ENCODE results near the gene ENHO.

ENHO gene

DNA sequence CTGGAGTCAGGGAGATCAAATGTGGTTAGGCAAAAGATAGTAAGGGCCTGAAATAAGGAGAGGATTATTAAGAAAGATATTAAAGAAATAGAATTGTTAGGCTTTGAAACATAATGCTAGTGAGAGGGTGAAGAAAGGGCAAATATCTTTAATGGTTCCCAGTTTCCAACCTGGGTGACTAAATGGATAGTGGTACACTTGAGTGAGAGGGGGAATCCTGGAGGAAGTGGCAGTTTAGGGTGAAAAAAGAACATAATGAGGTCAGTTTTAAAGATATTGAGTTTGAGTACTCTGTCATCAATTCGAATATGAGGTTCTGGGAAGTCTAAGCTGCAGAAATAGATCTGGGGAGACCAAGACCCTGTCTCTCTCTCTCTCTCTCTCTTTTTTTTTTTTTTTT lies 45.2 kb downstream of the ENHO start:
- H3K27me3 ChIP-seq (ENCODE audit: control insufficient read depth in 1 of 2, insufficient read depth in 2 of 2, low read length in 2 of 2): peaks cover 0 to 6% of the 10 kb centered on the region in 2 donors
- no peaks in the 10 kb centered on the region for H3K4me1 ChIP-seq (ENCODE audit: control insufficient read depth, insufficient read depth, low read length)
- H3K27ac ChIP-seq (ENCODE audit: low read length): no peak overlapping the region
- no peak overlapping the region for H3K9ac ChIP-seq (ENCODE audit: low read length in 2 of 2)
- no peaks in the 10 kb centered on the region for H3K9me3 ChIP-seq (ENCODE audit: control insufficient read depth in 2 of 2, low read length in 2 of 2)
- H3K36me3 ChIP-seq (ENCODE audit: control insufficient read depth in 2 of 2, insufficient read depth in 2 of 2, low read length in 2 of 2): no peaks in the 10 kb centered on the region
- no peak overlapping the region for H3K4me3 ChIP-seq (ENCODE audit: low read length in 2 of 2)

DNA sequence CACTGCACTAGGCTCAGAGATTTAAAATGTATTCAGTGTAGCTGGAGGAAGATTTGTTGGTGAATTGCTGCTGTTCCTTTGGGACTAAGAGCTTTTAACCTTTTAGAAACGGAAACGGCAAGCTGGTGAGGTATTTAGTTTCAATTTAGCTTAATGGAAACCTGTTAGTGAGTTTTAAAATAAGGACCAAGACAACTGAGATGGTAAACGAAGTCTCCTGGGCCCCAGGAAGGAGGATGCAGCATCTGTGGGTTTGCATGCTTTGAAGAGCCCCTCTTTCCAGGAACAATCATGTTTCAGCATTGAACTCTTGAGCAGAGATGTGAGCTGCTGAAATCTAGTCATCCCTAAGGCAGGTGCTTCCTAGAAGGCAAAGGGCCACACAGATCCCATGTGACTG lies 47.7 kb downstream of the ENHO start:
- Histone ChIP-seq H3K36me3 (ENCODE audit: control insufficient read depth in 2 of 2, insufficient read depth in 2 of 2, low read length in 2 of 2) (no peaks in the 10 kb centered on the region), H3K9ac (ENCODE audit: low read length in 2 of 2) (no peak overlapping the region), H3K4me1 (ENCODE audit: control insufficient read depth, insufficient read depth, low read length) (no peaks in the 10 kb centered on the region), H3K9me3 (ENCODE audit: control insufficient read depth in 2 of 2, low read length in 2 of 2) (no peaks in the 10 kb centered on the region), H3K27ac (ENCODE audit: low read length) (no peak overlapping the region), H3K4me3 (ENCODE audit: low read length in 2 of 2) (no peak overlapping the region), H3K27me3 (ENCODE audit: control insufficient read depth in 1 of 2, insufficient read depth in 2 of 2, low read length in 2 of 2) (peaks cover 2 to 6% of the 10 kb centered on the region in 2 donors)

Measured in stomach smooth muscle (tissue), 2 donors.